Spleen (tissue), 11 donors: Measurements from ENCODE around the gene EDNRA. TPM values are rescaled to one million over a fixed set of nuclear protein-coding genes. Genes with fewer than 3 reads are reported as not detected.

Experiments
- DNase-seq: peaks from one replicate; pipeline ENCODE4 v3.0.0-alpha.2; 2020
- H3K27ac ChIP-seq, 8 donors: fragments of 200-600 bp; sonication (generic) in 7 of 8; 1 replicate in 4 of 8; 2 replicates in 4 of 8; pipeline versions ENCODE4 v1.5.0 to v1.8.0; 2016 to 2021; ENCODE audit warnings: inconsistent platforms in 4 of 8, mild to moderate bottlenecking in 4 of 8, moderate library complexity in 1 of 8
- H3K27me3 ChIP-seq, 7 donors: fragments of 200-600 bp; sonication (generic) in 6 of 7; replicated peaks in 1 of 7; 1 replicate in 4 of 7; 2 replicates in 3 of 7; pipeline versions ENCODE4 v1.5.0 to v1.8.0; 2016 to 2021; ENCODE audit warnings: inconsistent platforms in 3 of 7, mild to moderate bottlenecking in 1 of 7
- H3K36me3 ChIP-seq, 6 donors: fragments of 200-600 bp; sonication (generic) in 5 of 6; 1 replicate in 4 of 6; 2 replicates in 2 of 6; pipeline versions ENCODE4 v1.5.0 to v1.8.0; 2016 to 2021; ENCODE audit warnings: inconsistent platforms in 2 of 6
- H3K4me1 ChIP-seq, 6 donors: fragments of 200-600 bp; sonication (generic) in 5 of 6; 1 replicate in 3 of 6; 2 replicates in 3 of 6; pipeline versions ENCODE4 v1.5.0 to v1.8.0; 2016 to 2021; ENCODE audit warnings: inconsistent platforms in 3 of 6
- H3K4me3 ChIP-seq, 8 donors: fragments of 200-600 bp; sonication (generic) in 7 of 8; 1 replicate in 4 of 8; 2 replicates in 4 of 8; pipeline versions ENCODE4 v1.5.0 to v1.8.0; 2016 to 2021; ENCODE audit warnings: inconsistent platforms in 4 of 8, mild to moderate bottlenecking in 4 of 8, moderate library complexity in 2 of 8
- H3K9me3 ChIP-seq, 8 donors: fragments of 200-600 bp; sonication (generic) in 7 of 8; 1 replicate in 4 of 8; 2 replicates in 4 of 8; pipeline versions ENCODE4 v1.5.0 to v1.8.0; 2016 to 2021; ENCODE audit warnings: inconsistent platforms in 4 of 8
- POLR2A ChIP-seq, 3 donors: fragments of 450-650 bp; IDR thresholded peaks; one replicate each; pipeline ENCODE4 v1.5.1; 2017; ENCODE audit warnings: antibody characterized with exemption in 3 of 3, mild to moderate bottlenecking in 1 of 3
- POLR2AphosphoS5 ChIP-seq, 3 donors: sonication (generic); formaldehyde crosslinking; IDR thresholded peaks; one replicate each; pipeline ENCODE4 v1.5.1; 2017; ENCODE audit warnings: antibody characterized with exemption in 3 of 3
- WGBS, 5 donors: extraction: QIAGEN DNeasy Blood & Tissue Kit in 3 of 5; methylation state at CpG; one replicate each; pipeline versions ENCODE4 v1.1.5 to v1.1.7; 2013 to 2018; 5-methylcytosine and 5-hydroxymethylcytosine counted together
- intact Hi-C: fragments of 100-400 bp; cut with DNase I; formaldehyde crosslinking; loops from one replicate; pipeline ENCODE4 v1.15.0; 2023; ENCODE audit warnings: low total_unique reads
- polyA plus RNA-seq, 3 donors: library from polyadenylated mRNA; stranded (reverse); fragments of 200-250 nt; gene quantifications; one replicate each; pipeline ENCODE4 v1.2.1, GENCODE V29; 2013
- total RNA-seq, 7 donors: library from RNA; depleted of rRNA in 3 of 7; stranded (reverse); fragments of >200 nt in 3 of 7; fragmentation: NEBNext Ultra II Directional in 4 of 7; extraction: Animal tissue kit (Norgen Biotek cat#: 25700) in 4 of 7; gene quantifications; one replicate each; pipeline versions ENCODE4 v1.1.0 to v1.2.1, GENCODE V29; 2016 to 2021
- TF ChIP-seq, protein P1 (sequence below), 11 experiments: fragments of 200-600 bp in 7 of 11; fragments of 450-650 bp in 4 of 11; sonication (generic) in 4 of 11; IDR thresholded peaks in 8 of 11; conservative IDR thresholded peaks in 3 of 11; 1 replicate in 7 of 11; 2 replicates in 4 of 11; pipeline versions ENCODE4 v1.4.0 to v1.8.0; 2016 to 2021; ENCODE audit warnings: antibody characterized with exemption in 11 of 11, inconsistent platforms in 4 of 11, mild to moderate bottlenecking in 1 of 11
- donor health status: healthy with polysubstance abuse.
- donor health status: DM: no; HTN: no; CAD: no; lungs with moderate emphysema.
- donor health status: DM: no; HTN: no; CAD: no.
- donor health status: Bipolar disorder and iron deficiency.
- donor health status: healthy.
- donor health status: DM: no; HTN: no; CAD: no.
- donor health status: DM: yes; HTN: yes; CAD: no.

Gene EDNRA
- total and polyA plus RNA-seq, 10 donors: 1.0 to 21.4 (median 8.7) TPM

- H3K36me3 ChIP-seq: no peaks in the 10 kb centered on the region
- intact Hi-C loops: no loop called here
- peak overlapping the region in 2 of 8 donors; percentile 6 to 30 for H3K4me3 ChIP-seq
- no peak overlapping the region for H3K27ac ChIP-seq
- peaks cover 0 to 4% (median 0%) of the 10 kb centered on the region in 6 donors for H3K4me1 ChIP-seq
- no peak for DNase-seq
- WGBS, 5 donors: 38 to 55% (median 52%) methylated on average over 8 of the region's 8 CpGs
- TF ChIP-seq POLR2AphosphoS5 (IDR thresholded peaks at IDR 0.05) (no peak), POLR2A (IDR thresholded peaks at IDR 0.05) (no peak)
- TF ChIP-seq, protein P1, sequence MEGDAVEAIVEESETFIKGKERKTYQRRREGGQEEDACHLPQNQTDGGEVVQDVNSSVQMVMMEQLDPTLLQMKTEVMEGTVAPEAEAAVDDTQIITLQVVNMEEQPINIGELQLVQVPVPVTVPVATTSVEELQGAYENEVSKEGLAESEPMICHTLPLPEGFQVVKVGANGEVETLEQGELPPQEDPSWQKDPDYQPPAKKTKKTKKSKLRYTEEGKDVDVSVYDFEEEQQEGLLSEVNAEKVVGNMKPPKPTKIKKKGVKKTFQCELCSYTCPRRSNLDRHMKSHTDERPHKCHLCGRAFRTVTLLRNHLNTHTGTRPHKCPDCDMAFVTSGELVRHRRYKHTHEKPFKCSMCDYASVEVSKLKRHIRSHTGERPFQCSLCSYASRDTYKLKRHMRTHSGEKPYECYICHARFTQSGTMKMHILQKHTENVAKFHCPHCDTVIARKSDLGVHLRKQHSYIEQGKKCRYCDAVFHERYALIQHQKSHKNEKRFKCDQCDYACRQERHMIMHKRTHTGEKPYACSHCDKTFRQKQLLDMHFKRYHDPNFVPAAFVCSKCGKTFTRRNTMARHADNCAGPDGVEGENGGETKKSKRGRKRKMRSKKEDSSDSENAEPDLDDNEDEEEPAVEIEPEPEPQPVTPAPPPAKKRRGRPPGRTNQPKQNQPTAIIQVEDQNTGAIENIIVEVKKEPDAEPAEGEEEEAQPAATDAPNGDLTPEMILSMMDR (IDR thresholded peaks at IDR 0.05 in 8 of 11, conservative IDR thresholded peaks at IDR 0.05 in 3 of 11): no peak
- H3K9me3 ChIP-seq: peaks cover 0 to 12% (median 0%) of the 10 kb centered on the region in 8 donors
- no peaks in the 10 kb centered on the region for H3K27me3 ChIP-seq
Measured at GRCh38 chr4:147550626-147551246, 69.8 kb downstream of the EDNRA start.

DNA sequence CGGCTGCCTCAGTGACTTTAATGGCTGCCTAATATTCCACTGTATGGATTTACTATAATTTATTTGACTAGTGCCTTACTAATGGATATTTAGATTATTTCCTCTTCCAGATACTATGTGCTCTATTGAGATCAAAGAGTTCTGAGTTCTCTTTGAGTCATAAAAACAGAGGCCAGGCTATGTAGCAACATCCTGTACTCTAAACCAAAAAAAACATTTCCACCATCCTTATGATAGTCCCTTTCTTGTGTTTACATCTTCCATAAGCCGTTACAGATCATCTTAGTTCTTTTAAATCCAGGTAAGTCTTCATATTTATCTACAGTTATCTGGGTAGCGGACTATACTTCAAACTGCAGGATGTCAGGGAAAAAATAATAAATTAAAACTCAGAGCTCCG lies 79.7 kb downstream of the EDNRA start:
- Histone ChIP-seq H3K4me1 (no peaks in the 10 kb centered on the region), H3K4me3 (no peak overlapping the region), H3K27ac (no peak overlapping the region), H3K36me3 (no peaks in the 10 kb centered on the region), H3K27me3 (no peaks in the 10 kb centered on the region), H3K9me3 (no peaks in the 10 kb centered on the region)
- TF ChIP-seq POLR2AphosphoS5 (IDR thresholded peaks at IDR 0.05) (no peak), POLR2A (IDR thresholded peaks at IDR 0.05) (no peak)
- TF ChIP-seq, protein P1 (IDR thresholded peaks at IDR 0.05 in 8 of 11, conservative IDR thresholded peaks at IDR 0.05 in 3 of 11): no peak
- no peak for DNase-seq
- intact Hi-C loops: no loop called here
- 86 to 96% (median 87%) methylated on average over 4 of the region's 4 CpGs for WGBS, 5 donors

- TF ChIP-seq POLR2A (IDR thresholded peaks at IDR 0.05) (no peak), POLR2AphosphoS5 (IDR thresholded peaks at IDR 0.05) (no peak)
- TF ChIP-seq, protein P1 (IDR thresholded peaks at IDR 0.05 in 8 of 11, conservative IDR thresholded peaks at IDR 0.05 in 3 of 11): no peak
- DNase-seq: no peak
- H3K36me3 ChIP-seq: no peaks in the 10 kb centered on the region
- H3K27ac ChIP-seq: no peak overlapping the region
- H3K9me3 ChIP-seq: no peaks in the 10 kb centered on the region
- intact Hi-C loops: no loop called here
- no peak overlapping the region for H3K4me3 ChIP-seq
- H3K27me3 ChIP-seq: no peaks in the 10 kb centered on the region
- H3K4me1 ChIP-seq: no peaks in the 10 kb centered on the region
Measured at GRCh38 chr4:147566762-147567161, 85.9 kb downstream of the EDNRA start.

DNA sequence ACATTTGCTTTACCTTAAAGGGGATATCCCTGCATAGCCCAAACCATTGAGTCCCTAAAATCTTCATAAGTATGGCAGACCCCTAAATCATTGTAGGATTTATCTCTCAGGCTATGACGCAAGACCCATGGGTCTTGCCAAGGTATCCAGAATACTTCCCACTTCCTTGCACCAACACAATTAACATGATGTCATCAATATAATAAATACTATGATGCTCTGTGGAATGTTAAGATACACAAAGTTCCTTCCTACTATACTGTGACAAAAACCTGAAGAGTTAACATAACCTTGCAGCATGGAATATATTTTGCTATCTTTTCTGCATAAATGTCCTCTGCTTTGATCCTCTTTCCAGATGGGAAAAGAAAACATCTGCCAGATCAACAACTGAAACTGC lies 86.4 kb downstream of the EDNRA start:
- Histone ChIP-seq H3K27me3 (peaks cover 0 to 4% (median 0%) of the 10 kb centered on the region in 7 donors), H3K4me3 (no peak overlapping the region), H3K9me3 (no peaks in the 10 kb centered on the region), H3K27ac (no peak overlapping the region), H3K36me3 (no peaks in the 10 kb centered on the region), H3K4me1 (no peaks in the 10 kb centered on the region)
- 39 to 95% (median 93%) methylated on average over 1 of the region's 1 CpG for WGBS, 5 donors
- intact Hi-C loops: no loop called here
- DNase-seq: no peak
- TF ChIP-seq, protein P1 (IDR thresholded peaks at IDR 0.05 in 8 of 11, conservative IDR thresholded peaks at IDR 0.05 in 3 of 11): no peak
- TF ChIP-seq POLR2AphosphoS5 (IDR thresholded peaks at IDR 0.05) (no peak), POLR2A (IDR thresholded peaks at IDR 0.05) (no peak)
